ENCODE data around the gene TLCD1.

DNA sequence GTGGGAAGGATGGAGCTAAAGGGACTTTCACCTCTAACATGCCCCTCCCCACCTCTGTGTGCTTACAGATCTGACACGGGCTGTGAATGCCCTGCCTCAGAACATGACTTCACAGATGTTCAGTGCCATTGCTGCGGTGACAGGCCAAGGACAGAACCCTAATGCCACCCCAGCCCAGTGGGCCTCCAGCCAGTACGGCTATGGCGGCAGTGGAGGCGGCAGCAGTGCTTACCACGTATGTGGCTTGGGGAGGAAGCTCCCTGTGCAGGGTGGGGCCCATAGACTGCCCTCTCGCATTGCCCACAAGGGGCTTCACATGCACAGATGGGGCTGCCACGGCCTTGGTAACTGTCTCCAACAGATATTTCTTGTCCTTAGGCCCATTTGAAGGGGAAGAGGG, 25.8 kb downstream of the TLCD1 start:
- no peak for TF ChIP-seq ZNF350 (tag by site-specific recombination; IDR thresholded peaks at IDR 0.05)
- no peak for TF ChIP-seq ZBTB1 (tag by site-specific recombination; IDR thresholded peaks at IDR 0.05)
- no peak for TF ChIP-seq ZBTB8A (tag by site-specific recombination; IDR thresholded peaks at IDR 0.05)
- TF ChIP-seq CTCF (tag by site-specific recombination; IDR thresholded peaks at IDR 0.05), result no peak
- no peak for TF ChIP-seq GLIS2 (tag by site-specific recombination; IDR thresholded peaks at IDR 0.05)
